H9 (cell line): ENCODE measurements around the gene SYT2. TPM values are rescaled to one million over a fixed set of nuclear protein-coding genes. Genes with fewer than 3 reads are reported as not detected.
"Not testable (repeated sequence)": the region's sequence is repeated elsewhere in the genome, so short reads cannot be mapped to it uniquely, and the experiment has no call there.

Source experiments
- DNase-seq: peaks from one replicate; pipeline ENCODE4 v3.0.0-alpha.2; 2017
- H2AFZ ChIP-seq: one replicate; pipeline ENCODE4 v1.6.1; 2013; ENCODE audit warnings: mild to moderate bottlenecking, low read length, control low read depth, moderate library complexity
- H2AK5ac ChIP-seq: 2 replicates; pipeline ENCODE4 v1.6.1; 2013; ENCODE audit warnings: low read length, control low read depth, mixed read lengths; ENCODE audit not compliant: insufficient read length
- H2BK120ac ChIP-seq: one replicate; pipeline ENCODE4 v1.6.1; 2013; ENCODE audit warnings: low read depth, mild to moderate bottlenecking, low read length, control low read depth, inconsistent platforms; ENCODE audit not compliant: poor library complexity, severe bottlenecking
- H2BK12ac ChIP-seq: 2 replicates; pipeline ENCODE4 v1.6.1; 2013; ENCODE audit warnings: low read length, control low read depth, mixed read lengths, low read depth; ENCODE audit not compliant: insufficient read length
- H2BK15ac ChIP-seq: 2 replicates; pipeline ENCODE4 v1.6.1; 2013; ENCODE audit warnings: low read depth, low read length, control low read depth
- H2BK20ac ChIP-seq: one replicate; pipeline ENCODE4 v1.6.1; 2013; ENCODE audit warnings: low read depth, mild to moderate bottlenecking, low read length, control low read depth, inconsistent platforms; ENCODE audit not compliant: poor library complexity, severe bottlenecking
- H2BK5ac ChIP-seq: 2 replicates; pipeline ENCODE4 v1.6.1; 2013; ENCODE audit warnings: low read length, control low read depth, mixed read lengths; ENCODE audit not compliant: insufficient read length
- H3K14ac ChIP-seq: 2 replicates; pipeline ENCODE4 v1.6.1; 2013; ENCODE audit warnings: low read length, control low read depth; ENCODE audit not compliant: insufficient read depth
- H3K18ac ChIP-seq: 2 replicates; pipeline ENCODE4 v1.6.1; 2013; ENCODE audit warnings: low read depth, mild to moderate bottlenecking, mixed read lengths, low read length, control low read depth; ENCODE audit not compliant: insufficient read length
- H3K23ac ChIP-seq: 2 replicates; pipeline ENCODE4 v1.6.1; 2013; ENCODE audit warnings: low read length, control low read depth, mixed read lengths, low read depth; ENCODE audit not compliant: insufficient read length
- H3K23me2 ChIP-seq: 2 replicates; pipeline ENCODE4 v1.6.1; 2013; ENCODE audit warnings: low read depth, mild to moderate bottlenecking, mixed read lengths, low read length, control low read depth; ENCODE audit not compliant: insufficient read length, poor library complexity, severe bottlenecking
- H3K27ac ChIP-seq: 2 replicates; pipeline ENCODE4 v1.5.1; 2013; ENCODE audit warnings: low read length, control low read depth, mixed read lengths, low read depth; ENCODE audit not compliant: insufficient read length
- H3K27me3 ChIP-seq: 2 replicates; pipeline ENCODE4 v1.6.1; 2013; ENCODE audit warnings: low read length, control low read depth, inconsistent platforms; ENCODE audit not compliant: insufficient read depth
- H3K4ac ChIP-seq: 2 replicates; pipeline ENCODE4 v1.6.1; 2013; ENCODE audit warnings: low read depth, mild to moderate bottlenecking, control low read depth, inconsistent platforms, low read length, moderate library complexity
- H3K4me1 ChIP-seq: 2 replicates; pipeline ENCODE4 v1.6.1; 2013; ENCODE audit warnings: low read length, control low read depth, inconsistent platforms; ENCODE audit not compliant: insufficient read depth
- H3K4me2 ChIP-seq: 2 replicates; pipeline ENCODE4 v1.6.1; 2013; ENCODE audit warnings: low read length, control low read depth, mixed read lengths; ENCODE audit not compliant: insufficient read length, insufficient read depth
- H3K56ac ChIP-seq: 2 replicates; pipeline ENCODE4 v1.6.1; 2013; ENCODE audit warnings: low read depth, mild to moderate bottlenecking, mixed read lengths, low read length, control low read depth; ENCODE audit not compliant: insufficient read length
- H3K79me1 ChIP-seq: 2 replicates; pipeline ENCODE4 v1.6.1; 2013; ENCODE audit warnings: low read depth, mild to moderate bottlenecking, moderate library complexity, low read length, control low read depth, inconsistent platforms; ENCODE audit not compliant: insufficient read depth, poor library complexity, severe bottlenecking
- H3K79me2 ChIP-seq: 2 replicates; pipeline ENCODE4 v1.6.1; 2013; ENCODE audit warnings: low read length, control low read depth, inconsistent platforms; ENCODE audit not compliant: insufficient read depth
- H3K9ac ChIP-seq: 2 replicates; pipeline ENCODE4 v1.6.1; 2013; ENCODE audit warnings: low read length, control low read depth, mixed read lengths; ENCODE audit not compliant: insufficient read length; ENCODE audit errors: extremely low read depth
- H3K9me3 ChIP-seq: one replicate; pipeline ENCODE4 v1.6.1; 2013; ENCODE audit warnings: low read depth, low read length, inconsistent platforms; ENCODE audit not compliant: control insufficient read depth
- H3T11ph ChIP-seq: one replicate; pipeline ENCODE4 v1.6.1; 2013; ENCODE audit warnings: mild to moderate bottlenecking, low read length, control low read depth, inconsistent platforms
- H4K20me1 ChIP-seq: one replicate; pipeline ENCODE4 v1.6.1; 2013; ENCODE audit not compliant: control insufficient read depth, insufficient read length, insufficient read depth
- H4K5ac ChIP-seq: 2 replicates; pipeline ENCODE4 v1.6.1; 2013; ENCODE audit warnings: low read depth, mild to moderate bottlenecking, mixed read lengths, low read length, control low read depth; ENCODE audit not compliant: insufficient read length
- H4K8ac ChIP-seq: replicated peaks from 2 replicates; pipeline ENCODE4 v1.6.1; 2013; ENCODE audit warnings: low read length, control low read depth, mixed read lengths, low read depth; ENCODE audit not compliant: insufficient read length
- H4K91ac ChIP-seq: 2 replicates; pipeline ENCODE4 v1.6.1; 2013; ENCODE audit warnings: low read depth, mild to moderate bottlenecking, moderate library complexity, mixed read lengths, low read length, control low read depth; ENCODE audit not compliant: insufficient read length
- H3K27ac Mint-ChIP-seq, 3 experiments: 2 replicates in 2 of 3; 3 replicates in 1 of 3; pipeline ENCODE4 v1.8.0; 2020 to 2021; ENCODE audit warnings: mixed read lengths in 3 of 3, mild to moderate bottlenecking in 1 of 3, moderate library complexity in 1 of 3
- H3K27me3 Mint-ChIP-seq: 2 replicates; pipeline ENCODE4 v1.8.0; 2021; ENCODE audit warnings: low read depth, mild to moderate bottlenecking, moderate library complexity, mixed read lengths
- H3K36me3 Mint-ChIP-seq, 3 experiments: 2 replicates in 2 of 3; 3 replicates in 1 of 3; pipeline ENCODE4 v1.8.0; 2020 to 2021; ENCODE audit warnings: low read depth in 3 of 3, mixed read lengths in 3 of 3; ENCODE audit not compliant: insufficient read depth in 1 of 3
- H3K4me1 Mint-ChIP-seq, 2 experiments: 2 replicates each; pipeline ENCODE4 v1.8.0; 2020; ENCODE audit warnings: mixed read lengths in 2 of 2
- H3K4me3 Mint-ChIP-seq, 2 experiments: 2 replicates in 1 of 2; 3 replicates in 1 of 2; pipeline ENCODE4 v1.8.0; 2020 to 2021; ENCODE audit warnings: mild to moderate bottlenecking in 2 of 2, mixed read lengths in 2 of 2, moderate library complexity in 1 of 2
- H3K9me3 Mint-ChIP-seq, 2 experiments: 2 replicates in 1 of 2; 3 replicates in 1 of 2; pipeline ENCODE4 v1.8.0; 2020; ENCODE audit warnings: mild to moderate bottlenecking in 2 of 2, mixed read lengths in 2 of 2, moderate library complexity in 1 of 2
- WGBS: extraction: QIAGEN DNeasy Blood & Tissue Kit; methylation state at CpG from one replicate; pipeline ENCODE4 v1.1.7; 2013; ENCODE audit warnings: missing lambda C conversion rate, low lambda C conversion rate, mixed read lengths; ENCODE audit not compliant: insufficient read length; ENCODE audit errors: extremely low coverage; 5-methylcytosine and 5-hydroxymethylcytosine counted together
- total RNA-seq: library from RNA; stranded (reverse); gene quantifications from 2 replicates; pipeline ENCODE4 v1.2.1, GENCODE V29; 2021
- TF ChIP-seq, protein P1 (sequence below): fragments of 200-600 bp; sonication (generic); conservative IDR thresholded peaks from 3 replicates; pipeline ENCODE4 v1.8.0; 2021; ENCODE audit warnings: antibody characterized with exemption, mild to moderate bottlenecking

The SYT2 gene
- total RNA-seq, 1 experiment from 2014 or later = 3.3 TPM

DNA sequence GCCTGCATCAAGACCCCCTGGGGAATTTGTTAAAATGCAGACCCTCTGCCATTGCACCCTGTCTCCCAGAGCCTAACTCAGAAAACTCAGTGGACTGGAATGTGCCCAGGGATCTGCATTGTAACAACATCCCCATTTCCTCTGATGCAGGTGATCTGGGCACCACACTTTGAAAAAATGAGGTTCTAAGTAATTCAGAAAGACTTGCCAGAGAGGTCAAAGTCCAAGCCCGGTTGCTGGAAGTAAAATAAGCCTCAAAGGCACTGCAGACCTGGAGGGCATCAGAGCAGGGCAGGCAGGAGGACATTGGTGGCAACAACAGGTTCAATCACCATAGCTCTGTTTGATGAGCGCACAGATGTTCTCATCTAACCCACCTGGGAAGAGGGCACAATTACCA lies 90.7 kb downstream of the SYT2 start:
- H3K27ac Mint-ChIP-seq = no peak overlapping the region
- Histone ChIP-seq H2BK15ac (no peak overlapping the region), H2BK12ac (no peak overlapping the region), H3K9ac (no peak overlapping the region), H2AFZ (no peak overlapping the region), H4K91ac (no peak overlapping the region), H3K4ac (no peak overlapping the region), H3T11ph (no peak overlapping the region), H2BK120ac (no peak overlapping the region), H2BK5ac (no peak overlapping the region), H3K18ac (no peak overlapping the region), H3K79me2 (no peaks in the 10 kb centered on the region), H3K23me2 (no peaks in the 10 kb centered on the region), H3K9me3 (no peaks in the 10 kb centered on the region), H3K27me3 (no peaks in the 10 kb centered on the region), H3K27ac (no peak overlapping the region), H4K20me1 (no peaks in the 10 kb centered on the region), H2BK20ac (no peak overlapping the region), H3K4me2 (no peak overlapping the region), H3K56ac (no peak overlapping the region), H3K14ac (no peak overlapping the region), H3K4me1 (0 out of 2 replicates have a peak, but pooled peaks cover 4% of the 10 kb centered on the region), H2AK5ac (no peak overlapping the region), H3K23ac (no peak overlapping the region), H3K79me1 (no peaks in the 10 kb centered on the region), H4K5ac (no peak overlapping the region), H4K8ac (no peak overlapping the region)
- H3K4me3 Mint-ChIP-seq = no peak overlapping the region
- H3K27me3 Mint-ChIP-seq = peaks cover 1% of the 10 kb centered on the region; the same call in 1 of the 2 replicates
- H3K4me1 Mint-ChIP-seq = peaks cover 34 to 37% of the 10 kb centered on the region in 2 experiments
- TF ChIP-seq, protein P1, sequence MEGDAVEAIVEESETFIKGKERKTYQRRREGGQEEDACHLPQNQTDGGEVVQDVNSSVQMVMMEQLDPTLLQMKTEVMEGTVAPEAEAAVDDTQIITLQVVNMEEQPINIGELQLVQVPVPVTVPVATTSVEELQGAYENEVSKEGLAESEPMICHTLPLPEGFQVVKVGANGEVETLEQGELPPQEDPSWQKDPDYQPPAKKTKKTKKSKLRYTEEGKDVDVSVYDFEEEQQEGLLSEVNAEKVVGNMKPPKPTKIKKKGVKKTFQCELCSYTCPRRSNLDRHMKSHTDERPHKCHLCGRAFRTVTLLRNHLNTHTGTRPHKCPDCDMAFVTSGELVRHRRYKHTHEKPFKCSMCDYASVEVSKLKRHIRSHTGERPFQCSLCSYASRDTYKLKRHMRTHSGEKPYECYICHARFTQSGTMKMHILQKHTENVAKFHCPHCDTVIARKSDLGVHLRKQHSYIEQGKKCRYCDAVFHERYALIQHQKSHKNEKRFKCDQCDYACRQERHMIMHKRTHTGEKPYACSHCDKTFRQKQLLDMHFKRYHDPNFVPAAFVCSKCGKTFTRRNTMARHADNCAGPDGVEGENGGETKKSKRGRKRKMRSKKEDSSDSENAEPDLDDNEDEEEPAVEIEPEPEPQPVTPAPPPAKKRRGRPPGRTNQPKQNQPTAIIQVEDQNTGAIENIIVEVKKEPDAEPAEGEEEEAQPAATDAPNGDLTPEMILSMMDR = no peak
- peaks cover 0 to 6% of the 10 kb centered on the region in 2 experiments; a peak in 1 of 5 replicates for H3K9me3 Mint-ChIP-seq
- peaks cover 0 to 8% (median 0%) of the 10 kb centered on the region in 3 experiments; a peak in 2 of 7 replicates for H3K36me3 Mint-ChIP-seq
- no CpG with 5 or more reads among the region's 2 CpGs for WGBS
- no peak for DNase-seq

DNA sequence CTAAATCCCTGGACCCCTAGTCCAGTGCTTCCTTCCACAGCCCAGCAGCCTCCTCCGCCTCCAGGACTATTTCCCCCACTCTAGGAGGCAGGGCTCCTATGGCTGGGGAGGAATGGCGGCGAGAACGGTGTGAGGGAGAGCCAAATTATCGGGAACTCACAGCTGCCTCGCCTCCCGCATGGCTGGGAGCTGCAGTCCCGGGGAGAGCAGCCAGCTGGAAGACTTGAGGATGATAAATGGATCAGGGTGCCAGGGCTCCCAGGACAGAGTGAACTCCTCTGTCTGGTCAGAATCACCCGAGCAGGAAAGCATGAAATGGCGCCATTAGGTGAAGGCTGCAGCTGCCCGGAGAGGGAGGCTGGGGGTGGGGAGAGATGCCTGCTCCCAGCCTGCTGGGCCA lies 91.2 kb downstream of the SYT2 start:
- H2BK5ac ChIP-seq, H3K27ac Mint-ChIP-seq, H3T11ph ChIP-seq, H4K8ac ChIP-seq, H3K9ac ChIP-seq, H4K91ac ChIP-seq, H3K27me3 ChIP-seq, H3K36me3 Mint-ChIP-seq, H4K5ac ChIP-seq, H3K79me1 ChIP-seq, H3K9me3 ChIP-seq, DNase-seq, H2AFZ ChIP-seq, H3K56ac ChIP-seq, H3K9me3 Mint-ChIP-seq, H3K23me2 ChIP-seq, H3K14ac ChIP-seq, H3K27me3 Mint-ChIP-seq, H3K4me3 Mint-ChIP-seq, H2BK12ac ChIP-seq, H3K4me1 ChIP-seq, H3K27ac ChIP-seq, H2BK120ac ChIP-seq, H3K4ac ChIP-seq, H3K79me2 ChIP-seq, H3K23ac ChIP-seq, H2AK5ac ChIP-seq, H2BK20ac ChIP-seq, H2BK15ac ChIP-seq, H3K18ac ChIP-seq, H4K20me1 ChIP-seq, H3K4me2 ChIP-seq: not testable (repeated sequence)
- no CpG with 5 or more reads among the region's 11 CpGs for WGBS
- peaks cover 34 to 37% of the 10 kb centered on the region in 2 experiments for H3K4me1 Mint-ChIP-seq
